Thyroid gland (tissue), 4 donors: ENCODE data around the gene GNB5. TPM values are rescaled to one million over a fixed set of nuclear protein-coding genes. Genes with fewer than 3 reads are reported as not detected.

Source experiments
- DNase-seq, 2 donors: peaks; one replicate each; pipeline ENCODE4 v3.0.0-alpha.2; 2019
- H3K27ac ChIP-seq, 3 donors: fragments of 200-600 bp; sonication (generic); 1 replicate in 2 of 3; 2 replicates in 1 of 3; pipeline ENCODE4 v1.5.1; 2016 to 2019; ENCODE audit warnings: mild to moderate bottlenecking in 1 of 3, moderate library complexity in 1 of 3
- H3K27me3 ChIP-seq: fragments of 200-600 bp; sonication (generic); one replicate; pipeline ENCODE4 v1.5.1; 2019
- H3K36me3 ChIP-seq, 2 donors: fragments of 200-600 bp; sonication (generic); one replicate each; pipeline ENCODE4 v1.5.1; 2016 to 2019
- H3K4me1 ChIP-seq, 2 donors: fragments of 200-600 bp; sonication (generic); one replicate each; pipeline ENCODE4 v1.5.1; 2017 to 2019
- H3K4me3 ChIP-seq, 3 donors: fragments of 200-600 bp; sonication (generic); replicated peaks in 1 of 3; 1 replicate in 2 of 3; 2 replicates in 1 of 3; pipeline ENCODE4 v1.5.1; 2016; ENCODE audit warnings: mild to moderate bottlenecking in 1 of 3
- H3K9me3 ChIP-seq: fragments of 200-600 bp; sonication (generic); one replicate; pipeline ENCODE4 v1.5.1; 2017
- CTCF ChIP-seq, 6 experiments: fragments of 200-600 bp in 3 of 6; fragments of 450-650 bp in 3 of 6; sonication (generic) in 3 of 6; IDR thresholded peaks; one replicate each; pipeline ENCODE4 v1.5.1; 2016 to 2019; ENCODE audit warnings: antibody characterized with exemption in 6 of 6, mild to moderate bottlenecking in 2 of 6, inconsistent platforms in 1 of 6, moderate library complexity in 1 of 6
- POLR2A ChIP-seq, 2 donors: fragments of 450-650 bp; IDR thresholded peaks; one replicate each; pipeline ENCODE4 v1.6.1; 2017; ENCODE audit warnings: antibody characterized with exemption in 2 of 2, mild to moderate bottlenecking in 2 of 2, moderate library complexity in 1 of 2
- WGBS, 2 donors: methylation state at CpG; one replicate each; pipeline ENCODE4 v1.1.5; 2017; 5-methylcytosine and 5-hydroxymethylcytosine counted together
- intact Hi-C: fragments of 100-400 bp; cut with DNase I; formaldehyde crosslinking; loops from one replicate; pipeline ENCODE4 v1.15.1; 2023
- total RNA-seq, 4 donors: library from RNA; depleted of rRNA; stranded (reverse); fragments of >200 nt; gene quantifications; one replicate each; pipeline ENCODE4 v1.2.3, GENCODE V29; 2016

GNB5 gene
- total RNA-seq, 4 donors from 2014 or later, result 49.6 to 62.1 (median 54.4) TPM

GRCh38 chr15:52121006-52121405, 70.2 kb downstream of the GNB5 start:
- 92 to 94% methylated on average over 5 of the region's 5 CpGs for WGBS, 2 donors
- TF ChIP-seq CTCF (IDR thresholded peaks at IDR 0.05), result no peak
- no peak for TF ChIP-seq POLR2A (IDR thresholded peaks at IDR 0.05)
- intact Hi-C loops, result no loop called here
- Histone ChIP-seq H3K4me3 (no peak overlapping the region), H3K27me3 (no peaks in the 10 kb centered on the region), H3K36me3 (no peaks in the 10 kb centered on the region), H3K4me1 (no peaks in the 10 kb centered on the region), H3K27ac (no peak overlapping the region), H3K9me3 (no peaks in the 10 kb centered on the region)
- DNase-seq, result no peak

GRCh38 chr15:52120488-52120887, 70.7 kb downstream of the GNB5 start:
- Histone ChIP-seq H3K27ac (no peak overlapping the region), H3K4me1 (no peaks in the 10 kb centered on the region), H3K27me3 (no peaks in the 10 kb centered on the region), H3K4me3 (no peak overlapping the region), H3K36me3 (no peaks in the 10 kb centered on the region), H3K9me3 (no peaks in the 10 kb centered on the region)
- intact Hi-C loops, result no loop called here
- DNase-seq, result no peak
- no peak for TF ChIP-seq POLR2A (IDR thresholded peaks at IDR 0.05)
- TF ChIP-seq CTCF (IDR thresholded peaks at IDR 0.05), result no peak
- 83 to 90% methylated on average over 2 of the region's 2 CpGs for WGBS, 2 donors

DNA sequence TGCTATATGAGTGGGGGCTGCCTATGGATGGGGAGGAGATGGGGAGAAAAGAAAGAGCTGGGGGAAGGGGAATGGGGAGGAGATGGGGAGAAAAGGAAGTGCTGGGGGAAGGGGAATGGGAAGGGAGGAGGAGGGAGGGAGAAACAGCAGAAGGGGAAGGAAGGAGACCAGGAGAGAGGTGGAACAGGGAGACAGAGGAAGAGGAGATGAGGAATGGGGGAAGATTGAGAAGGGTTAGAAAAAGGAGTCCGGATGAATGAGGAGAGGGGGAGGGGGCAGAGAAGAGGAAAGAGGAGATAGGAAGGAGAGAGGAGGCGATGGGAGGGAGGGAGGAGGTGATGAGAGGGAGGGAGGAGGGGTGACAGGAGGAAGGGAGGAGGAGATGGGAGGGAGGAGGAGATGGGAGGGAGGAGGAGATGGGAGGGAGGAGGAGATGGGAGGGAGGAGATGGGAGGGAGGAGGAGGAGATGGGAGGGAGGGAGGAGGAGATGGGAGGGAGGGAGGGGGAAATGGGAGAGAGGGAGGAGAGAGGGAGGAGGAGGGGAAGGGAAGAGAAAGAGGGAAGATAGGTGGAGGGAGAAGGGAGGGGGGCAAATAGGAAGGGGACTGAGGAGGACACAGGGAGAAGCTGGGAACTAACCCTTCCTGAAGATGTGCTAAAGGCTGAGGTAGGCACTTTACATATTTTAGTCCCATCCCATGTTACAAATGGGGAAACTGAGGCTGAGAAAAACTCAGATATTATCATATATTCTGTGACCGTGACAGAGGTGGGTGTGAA, 72.0 kb downstream of the GNB5 start:
- 57 to 76% methylated on average over 3 of the region's 3 CpGs for WGBS, 2 donors
- Histone ChIP-seq H3K36me3 (no peaks in the 10 kb centered on the region), H3K9me3 (no peaks in the 10 kb centered on the region), H3K27ac (no peak overlapping the region), H3K27me3 (no peaks in the 10 kb centered on the region), H3K4me3 (no peak overlapping the region), H3K4me1 (no peaks in the 10 kb centered on the region)
- DNase-seq, result no peak
- no peak for TF ChIP-seq CTCF (IDR thresholded peaks at IDR 0.05)
- no peak for TF ChIP-seq POLR2A (IDR thresholded peaks at IDR 0.05)
- intact Hi-C loops, result no loop called here

DNA sequence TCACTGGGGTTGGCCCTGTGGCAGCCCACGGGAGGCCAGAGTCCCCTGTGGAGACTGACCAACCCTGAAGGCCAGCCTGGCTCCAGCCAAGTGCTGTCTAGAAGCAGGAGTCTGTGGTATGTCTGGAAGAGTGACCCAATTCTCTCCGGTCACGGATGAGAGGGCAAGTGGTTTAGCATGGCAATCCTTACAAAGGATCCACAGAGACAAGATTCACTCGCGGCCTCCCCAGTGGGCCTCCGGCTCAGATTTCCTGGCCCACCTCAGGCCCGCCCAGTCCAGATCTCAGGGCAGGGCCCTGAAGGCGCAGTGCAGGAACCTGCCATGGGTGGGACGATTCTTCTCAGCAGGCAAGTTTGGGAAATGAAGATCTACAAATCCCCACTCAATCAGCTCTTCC, 73.6 kb downstream of the GNB5 start:
- intact Hi-C loops, result no loop called here
- H3K27ac ChIP-seq, result no peak overlapping the region
- no peak overlapping the region for H3K4me3 ChIP-seq
- 80 to 85% methylated on average over 3 to 9 of the region's 9 CpGs for WGBS, 2 donors
- DNase-seq, result no peak
- no peaks in the 10 kb centered on the region for H3K36me3 ChIP-seq
- H3K27me3 ChIP-seq, result no peaks in the 10 kb centered on the region
- peaks cover 1% of the 10 kb centered on the region in 2 donors for H3K4me1 ChIP-seq
- TF ChIP-seq POLR2A (IDR thresholded peaks at IDR 0.05) (no peak), CTCF (IDR thresholded peaks at IDR 0.05) (no peak)
- H3K9me3 ChIP-seq, result no peaks in the 10 kb centered on the region

- DNase-seq, result no peak
- Histone ChIP-seq H3K4me1 (peaks cover 8 to 10% of the 10 kb centered on the region in 2 donors), H3K27me3 (no peaks in the 10 kb centered on the region), H3K4me3 (no peak overlapping the region), H3K9me3 (no peaks in the 10 kb centered on the region), H3K27ac (no peak overlapping the region), H3K36me3 (no peaks in the 10 kb centered on the region)
- intact Hi-C loops, result no loop called here
- 75% methylated on average over 9 of the region's 9 CpGs for WGBS, 2 donors
- TF ChIP-seq CTCF (IDR thresholded peaks at IDR 0.05) (no peak), POLR2A (IDR thresholded peaks at IDR 0.05) (no peak)
Measured at GRCh38 chr15:52115598-52116427, 75.4 kb downstream of the GNB5 start.
